GM21825 (cell line): Measurements from ENCODE around the gene RAD21L1.

Experiments
- ATAC-seq: cut with Tn5 transposase; IDR thresholded peaks from one replicate; pipeline ENCODE4 v1.9.1; 2021; ENCODE audit warnings: mild to moderate bottlenecking, moderate library complexity; ENCODE audit not compliant: unreplicated experiment

The RAD21L1 gene

DNA sequence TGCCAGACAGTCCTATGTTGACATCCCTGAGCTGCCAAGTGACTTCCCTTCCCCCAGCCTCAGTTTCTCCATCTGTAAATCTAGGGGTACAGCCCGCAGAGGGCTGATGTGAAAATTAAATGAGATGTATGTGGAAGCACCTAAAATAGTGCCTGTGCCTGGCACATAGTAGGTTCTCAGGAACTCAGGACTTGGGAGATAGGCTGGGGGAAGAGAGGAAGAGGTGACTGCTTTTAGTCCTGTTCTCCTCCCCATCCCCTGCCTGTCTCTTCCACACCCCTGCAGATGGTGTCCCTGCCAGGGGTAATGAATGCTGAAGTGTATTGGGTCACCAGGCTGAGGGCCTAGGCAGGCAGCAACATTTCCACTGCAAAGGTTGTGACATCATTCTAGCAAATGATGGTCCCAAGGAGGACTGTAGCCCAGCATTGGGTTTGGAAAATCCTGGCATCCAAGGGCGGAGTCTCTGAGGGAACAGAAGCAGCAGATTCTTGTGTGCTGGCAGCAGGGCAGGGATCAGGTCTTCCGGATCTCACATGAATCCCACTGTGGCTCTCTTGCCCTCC lies 42.0 kb downstream of the RAD21L1 start:
- ATAC-seq: no peak

DNA sequence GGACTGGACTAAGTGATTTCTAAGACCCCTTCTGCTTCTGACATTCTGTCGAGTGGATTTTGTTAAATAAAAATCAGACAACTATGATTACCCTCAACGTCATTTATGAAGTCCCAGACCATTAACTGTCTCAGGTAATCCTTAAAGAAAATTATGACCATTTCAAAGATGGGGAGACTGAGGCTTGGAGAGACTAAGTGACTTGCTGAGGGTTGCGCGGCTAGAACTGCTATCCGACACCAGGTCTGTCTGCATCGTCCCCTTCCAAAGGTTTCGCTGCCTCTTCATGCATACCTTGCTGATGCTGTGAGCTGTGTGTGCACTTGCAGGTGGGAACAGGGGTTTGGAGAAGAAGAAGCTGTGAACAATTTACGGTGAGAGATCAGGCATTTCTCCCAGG lies 43.4 kb downstream of the RAD21L1 start:
- ATAC-seq: no peak

DNA sequence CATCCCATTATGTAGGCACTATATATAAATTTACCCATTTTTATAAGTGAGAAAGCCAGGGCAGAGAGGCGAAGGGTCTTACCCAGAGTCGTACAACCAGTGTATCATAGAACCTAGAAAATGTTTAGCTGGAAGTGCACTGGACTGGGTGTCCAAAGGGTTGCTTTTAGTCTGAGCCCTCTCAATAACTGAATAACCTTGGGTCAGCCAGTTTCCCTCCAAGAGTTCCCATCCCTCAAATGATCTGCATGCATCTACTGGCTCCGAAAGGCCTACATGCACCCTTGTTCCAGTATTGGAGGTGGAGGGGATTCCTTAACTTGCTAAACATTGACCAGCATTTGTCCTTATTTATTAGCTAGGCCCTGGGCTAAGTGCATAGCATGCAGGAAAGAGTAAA lies 44.0 kb downstream of the RAD21L1 start:
- no peak for ATAC-seq

DNA sequence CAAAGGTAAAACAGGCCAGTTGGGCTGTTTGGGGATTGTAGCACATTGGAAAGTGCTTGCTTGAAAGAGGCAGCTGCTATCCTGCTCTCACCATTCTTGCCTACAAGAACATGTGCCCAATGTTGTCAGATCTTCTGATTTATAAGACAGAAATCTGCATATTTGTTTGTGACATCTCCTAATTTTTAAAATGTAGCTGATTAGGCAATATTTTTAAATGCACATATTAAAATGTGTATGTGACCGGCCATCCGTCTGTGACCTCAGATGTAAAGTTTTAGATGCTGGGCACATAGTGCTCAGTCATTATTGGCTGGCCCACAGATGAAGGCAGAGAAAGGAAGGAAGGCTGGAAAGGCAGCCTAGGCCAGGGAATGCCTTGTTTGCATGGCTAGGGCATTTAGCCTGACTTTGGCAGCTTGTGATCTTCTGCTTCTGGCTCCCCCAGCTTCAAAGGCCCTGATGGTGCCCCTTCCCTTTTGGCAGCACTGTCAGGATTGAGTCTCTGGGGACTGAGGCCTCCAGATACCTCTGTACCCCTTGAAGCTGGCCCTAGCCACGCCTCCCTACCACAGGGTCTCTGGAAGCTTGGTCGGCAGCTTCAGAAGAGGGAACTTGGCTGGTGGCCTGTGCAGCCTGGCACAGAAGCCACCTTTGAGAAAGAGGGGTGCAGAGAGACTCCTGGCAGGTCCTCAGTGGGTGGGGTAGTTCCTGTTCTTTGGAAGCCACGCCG lies 46.7 kb downstream of the RAD21L1 start:
- no peak for ATAC-seq

DNA sequence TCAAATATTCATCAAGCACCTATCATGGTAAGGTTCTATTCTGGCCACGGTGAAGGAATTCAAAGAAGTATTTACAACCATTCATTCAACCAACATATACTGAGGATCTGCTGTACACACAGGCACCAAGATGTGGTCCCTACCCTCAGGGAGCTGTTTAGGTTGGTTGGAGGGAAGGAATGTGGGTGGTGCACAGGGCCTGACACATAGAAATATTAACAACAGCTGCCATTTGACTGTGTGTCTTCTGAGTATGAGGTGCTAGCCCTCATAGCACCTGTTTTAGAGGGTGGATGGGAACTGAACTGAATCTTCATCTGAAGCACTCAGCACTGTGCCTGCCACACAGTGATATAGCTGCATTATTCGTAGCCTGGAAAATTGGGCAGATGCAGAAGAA lies 47.5 kb downstream of the RAD21L1 start:
- no peak for ATAC-seq

DNA sequence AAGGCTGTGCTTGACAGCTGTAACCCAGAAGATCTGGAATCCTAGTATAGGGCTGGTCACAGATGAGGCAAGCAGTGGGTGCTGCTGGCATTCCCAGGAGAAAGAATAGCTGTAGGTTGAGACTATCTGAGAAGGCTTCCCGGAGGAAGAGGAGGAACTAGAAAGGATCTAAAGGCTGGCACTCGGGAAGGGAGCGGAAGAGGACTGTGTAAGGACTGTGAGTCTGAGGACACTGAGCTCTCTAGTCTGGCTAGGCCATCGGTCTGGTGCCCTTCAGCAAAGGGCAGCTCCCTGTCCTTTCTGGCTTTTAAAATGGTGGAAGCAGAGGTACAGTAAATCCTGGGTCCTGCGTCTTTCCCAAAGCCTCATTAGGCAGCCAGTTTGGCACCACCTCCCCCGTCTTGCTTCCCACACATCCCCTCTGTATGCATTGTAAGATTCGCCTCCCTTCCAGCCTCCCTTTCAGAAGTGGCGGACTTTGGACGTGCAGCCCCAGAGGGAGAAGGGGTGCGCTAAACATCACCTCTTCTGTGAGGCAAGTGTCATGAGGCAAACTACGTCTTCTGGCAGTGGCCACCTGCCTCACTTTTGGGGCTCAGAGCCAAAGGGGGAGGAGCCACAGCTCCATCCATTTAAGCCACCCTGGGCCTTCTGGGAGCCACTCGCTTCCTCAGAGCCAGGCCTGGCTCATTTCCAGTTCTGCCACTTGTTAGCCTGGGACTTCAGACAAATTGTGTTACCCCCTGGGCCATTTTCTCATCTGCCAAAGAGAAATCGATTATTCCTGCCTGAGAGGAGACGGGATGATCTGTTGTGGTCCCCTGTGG lies 48.9 kb downstream of the RAD21L1 start:
- no peak for ATAC-seq

DNA sequence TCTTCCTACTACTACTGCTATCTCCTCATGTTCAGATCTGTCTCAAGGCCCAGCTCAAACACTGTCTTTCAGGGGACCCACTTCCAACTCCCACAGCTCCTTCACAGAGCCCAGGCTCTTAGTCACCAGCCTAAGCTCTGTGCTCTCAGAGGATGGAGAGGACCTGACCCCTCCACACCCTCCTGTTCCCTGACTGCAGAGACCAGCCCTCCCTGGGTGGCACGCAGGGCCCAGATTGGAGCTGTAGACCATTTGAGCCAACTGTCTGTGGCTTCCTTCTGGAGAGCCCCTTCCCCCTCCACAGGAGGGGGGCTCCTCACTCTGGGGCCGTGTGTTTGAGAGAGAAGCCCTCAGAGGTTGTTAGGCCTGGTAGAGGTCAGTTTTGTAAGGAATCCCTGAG lies 50.1 kb downstream of the RAD21L1 start:
- ATAC-seq: no peak

DNA sequence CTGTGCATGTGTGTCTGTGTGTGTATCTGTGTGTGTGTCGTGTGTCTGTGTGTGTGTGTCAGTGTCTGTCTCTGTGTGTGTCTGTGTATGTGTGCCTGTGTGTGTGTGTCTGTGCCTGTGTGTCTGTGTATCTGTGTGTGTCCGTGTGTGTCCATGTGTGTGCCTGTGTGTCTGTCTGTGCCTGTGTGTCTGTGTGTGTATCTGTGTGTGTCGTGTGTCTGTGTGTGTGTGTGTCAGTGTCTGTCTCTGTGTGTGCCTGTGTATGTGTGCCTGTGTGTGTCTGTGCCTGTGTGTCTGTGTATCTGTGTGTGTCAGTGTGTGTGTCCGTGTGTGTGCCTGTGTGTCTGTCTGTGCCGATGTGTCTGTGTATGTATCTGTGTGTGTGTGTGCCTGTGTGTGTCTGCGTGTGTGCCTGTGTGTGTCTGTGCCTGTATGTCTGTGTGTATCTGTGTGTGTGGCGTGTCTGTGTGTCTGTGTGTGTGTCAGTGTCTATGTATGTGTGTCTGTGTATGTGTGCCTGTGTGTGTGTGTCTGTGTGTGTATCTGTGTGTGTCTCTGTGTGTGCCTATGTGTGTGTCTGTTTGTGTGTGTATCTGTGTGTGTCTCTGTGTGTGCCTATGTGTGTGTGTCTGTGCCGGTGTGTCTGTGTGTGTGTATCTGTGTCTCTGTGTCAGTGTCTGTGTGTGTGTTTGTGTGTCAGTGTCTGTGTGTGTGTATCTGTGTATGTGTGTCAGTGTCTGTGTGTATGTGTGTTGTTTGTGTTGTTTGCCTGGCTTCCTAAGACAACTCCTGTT lies 51.9 kb downstream of the RAD21L1 start:
- no peak for ATAC-seq

DNA sequence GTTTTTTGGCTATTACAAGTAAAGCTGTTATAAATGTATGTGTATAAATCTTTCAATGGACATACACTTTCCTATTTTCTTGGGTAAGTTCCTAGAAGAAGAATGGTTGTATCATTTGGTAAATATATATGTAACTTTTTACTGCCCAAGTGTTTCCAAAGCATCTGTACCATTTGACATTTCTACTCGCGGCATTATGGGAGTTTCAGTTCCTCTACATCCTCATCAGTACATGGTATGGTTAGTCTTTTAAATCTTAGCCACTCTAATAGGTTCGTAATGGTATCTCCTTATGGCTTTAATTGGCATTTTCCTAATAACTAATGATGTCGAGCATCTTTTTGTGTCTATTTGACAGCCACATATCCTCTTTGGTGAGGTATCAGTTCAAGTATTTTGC lies 53.1 kb downstream of the RAD21L1 start:
- ATAC-seq: no peak

DNA sequence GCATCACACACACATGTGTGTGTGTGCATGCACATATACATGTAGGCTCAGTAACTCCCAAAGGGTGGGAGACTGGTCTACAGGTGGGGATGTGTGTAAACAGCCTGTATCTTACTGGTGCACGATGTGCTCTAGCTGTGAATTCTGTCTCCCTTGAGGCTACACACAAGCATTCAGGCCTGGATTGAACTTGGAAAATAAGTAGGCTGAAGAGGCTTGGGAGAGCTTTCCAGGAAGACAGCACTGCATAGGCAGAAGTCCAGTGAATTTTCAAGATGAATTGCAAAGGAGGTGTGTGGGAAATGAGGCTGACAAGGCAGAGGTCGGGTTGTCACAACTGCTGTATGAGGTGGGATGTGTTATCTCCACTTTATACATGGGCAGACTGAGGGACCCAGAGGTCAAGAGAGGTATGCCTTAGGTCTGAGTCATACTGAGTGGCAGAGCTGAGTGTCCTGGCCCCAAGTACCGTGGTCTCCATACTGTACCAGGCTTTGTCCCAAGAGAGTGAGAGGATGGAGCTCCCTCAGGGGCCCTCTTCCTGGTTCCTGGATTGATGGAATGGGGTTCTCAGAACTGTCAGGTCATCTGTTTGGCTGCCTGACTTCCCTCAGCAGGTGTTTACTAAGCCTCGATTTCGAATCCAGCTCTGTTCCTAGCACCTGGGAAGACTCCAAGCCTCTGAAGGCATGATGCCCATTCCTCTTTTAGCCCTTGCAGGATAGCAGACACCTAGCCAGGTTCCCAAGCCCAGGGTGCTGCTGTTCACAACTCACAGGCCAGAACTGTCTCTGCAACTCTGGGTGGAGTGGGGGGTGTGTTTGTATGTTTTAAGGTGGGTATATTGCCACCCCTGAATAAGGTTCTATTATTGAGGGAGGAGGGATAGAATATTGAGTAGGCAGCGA lies 54.6 kb downstream of the RAD21L1 start:
- ATAC-seq: no peak

DNA sequence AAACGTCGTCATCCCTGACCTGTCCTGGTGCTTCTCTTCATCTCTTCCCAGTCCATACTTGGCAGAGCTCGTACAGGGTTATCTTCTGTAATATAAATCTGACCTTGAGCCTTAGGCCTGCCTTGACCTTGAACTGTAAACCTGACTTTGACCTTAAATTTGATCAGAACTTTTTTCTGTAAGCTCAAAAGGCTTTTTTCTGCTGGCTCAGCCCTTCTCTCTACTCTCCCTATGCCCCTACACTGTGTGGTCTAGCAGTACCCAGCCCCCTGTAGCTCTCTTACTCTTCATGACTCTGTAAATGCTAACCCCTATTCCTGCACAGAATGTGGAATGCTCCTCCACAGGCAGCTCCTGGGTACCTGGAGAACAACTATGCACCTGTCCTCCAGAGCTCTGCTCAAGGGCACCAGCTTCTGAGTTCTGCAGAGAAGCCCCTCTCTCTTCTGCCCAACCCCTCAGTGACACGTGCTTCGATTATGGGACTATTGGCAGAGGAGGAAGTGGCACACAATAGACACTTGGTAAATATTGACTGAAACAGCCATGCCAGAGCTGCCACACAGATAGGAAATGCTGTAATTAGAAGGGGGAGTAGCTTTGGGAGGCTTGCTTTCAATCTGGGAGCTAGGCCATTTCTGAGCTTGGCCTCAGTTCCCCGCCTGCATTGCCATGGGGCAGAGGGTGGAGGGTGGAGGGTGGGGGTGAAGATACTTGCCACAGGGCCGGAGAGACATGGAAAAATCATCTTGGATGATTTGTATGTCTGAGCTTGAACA lies 55.6 kb downstream of the RAD21L1 start:
- ATAC-seq: no peak

DNA sequence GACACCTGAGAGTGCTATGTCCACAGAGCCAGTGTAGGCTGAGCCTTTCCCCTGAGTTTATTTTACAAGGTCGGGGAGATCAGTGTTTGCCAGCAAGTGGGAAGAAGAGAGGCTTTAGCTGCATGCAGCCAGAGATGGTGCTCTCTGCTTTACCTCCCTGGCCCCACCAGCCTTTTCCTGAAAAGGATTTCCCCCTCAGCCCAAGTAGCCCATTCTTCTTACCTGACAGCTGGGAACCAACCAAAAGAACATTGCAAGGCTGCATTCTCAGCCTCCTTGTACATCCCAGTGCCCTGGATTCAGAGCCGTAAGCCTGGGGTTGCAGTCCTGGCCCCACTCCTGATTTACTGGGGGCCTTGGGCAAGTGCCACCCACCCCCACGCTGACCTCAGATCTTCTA lies 57.1 kb downstream of the RAD21L1 start:
- no peak for ATAC-seq

DNA sequence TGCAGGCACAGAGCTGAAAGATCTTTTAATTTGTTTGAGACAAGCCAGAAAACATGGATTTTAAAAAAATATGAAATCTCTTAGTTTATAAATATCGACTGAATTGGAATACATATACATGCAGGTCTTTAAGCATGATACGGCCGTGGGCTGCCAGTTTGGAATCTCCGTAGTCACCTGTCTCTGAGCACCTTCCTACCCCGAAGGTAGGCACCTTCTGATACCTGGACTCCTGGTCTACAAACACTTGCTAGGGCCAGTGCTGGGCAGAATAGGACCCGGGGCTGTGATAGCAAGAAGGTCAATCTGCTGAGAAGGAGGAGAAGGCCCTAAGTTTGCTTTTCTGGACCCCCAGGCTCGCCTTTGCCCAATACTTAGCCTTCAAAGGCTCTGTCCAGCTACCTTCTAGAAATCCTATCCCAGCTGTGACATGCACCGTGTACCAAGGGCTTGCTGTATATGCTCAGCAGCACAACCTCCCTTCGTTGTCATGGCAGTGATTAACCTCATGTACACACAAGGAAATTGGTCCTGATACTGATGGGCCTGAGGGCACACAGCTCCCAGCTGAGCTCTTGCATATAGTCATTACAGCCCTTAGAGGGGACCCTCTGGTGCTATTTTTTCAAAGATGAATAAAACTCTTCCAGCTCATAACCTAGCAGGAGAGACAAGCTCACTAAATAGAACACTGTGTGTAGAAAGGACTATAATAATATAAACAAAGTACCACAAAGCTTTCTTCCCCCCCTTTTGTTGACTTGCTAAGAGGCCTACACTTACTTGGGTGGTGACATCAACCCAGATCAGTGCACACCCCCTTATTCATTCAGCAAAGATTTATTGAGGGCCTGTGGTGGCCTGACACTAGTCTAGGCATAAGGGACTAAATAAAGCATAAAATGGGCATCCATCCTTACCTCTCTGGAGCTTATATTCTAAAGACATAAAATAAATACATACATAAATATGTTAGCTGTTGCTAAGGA lies 58.0 kb downstream of the RAD21L1 start:
- ATAC-seq: no peak

DNA sequence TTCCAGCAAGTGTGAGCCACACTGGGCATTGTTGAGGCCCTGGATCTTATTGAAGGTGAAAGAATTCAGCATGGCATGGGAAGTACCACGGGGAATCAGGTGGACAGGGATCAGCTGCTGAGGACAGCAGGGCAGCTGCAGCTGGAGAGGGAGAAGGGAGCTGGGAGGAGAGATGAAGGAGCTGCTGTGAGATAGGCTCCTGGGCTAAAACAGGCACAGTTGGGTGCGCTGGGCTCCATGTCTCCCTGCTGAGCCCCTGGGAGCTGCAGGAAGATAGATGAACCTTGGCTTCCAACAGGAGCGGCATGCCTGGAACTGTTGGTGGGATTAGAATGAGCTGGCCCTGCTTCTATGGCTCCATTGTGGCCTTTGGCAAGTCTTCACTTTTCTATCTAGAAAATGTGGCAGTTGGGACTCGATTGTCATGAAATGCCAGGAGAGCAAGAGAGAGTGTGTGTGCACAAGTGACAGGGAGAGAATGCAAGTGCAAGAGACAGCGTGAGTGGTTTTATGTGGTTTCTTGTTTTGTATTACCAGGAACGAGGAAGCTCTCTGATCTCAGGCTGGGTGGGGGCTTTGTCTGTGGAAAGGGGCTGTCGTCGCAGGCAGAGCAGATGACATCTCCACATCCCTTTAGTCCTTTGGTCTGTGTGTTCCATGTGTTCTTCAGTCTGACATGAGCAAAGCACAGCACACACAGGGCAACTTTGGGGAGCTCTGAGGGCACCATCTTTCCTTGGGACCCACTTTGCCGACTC lies 60.6 kb downstream of the RAD21L1 start:
- ATAC-seq: no peak

DNA sequence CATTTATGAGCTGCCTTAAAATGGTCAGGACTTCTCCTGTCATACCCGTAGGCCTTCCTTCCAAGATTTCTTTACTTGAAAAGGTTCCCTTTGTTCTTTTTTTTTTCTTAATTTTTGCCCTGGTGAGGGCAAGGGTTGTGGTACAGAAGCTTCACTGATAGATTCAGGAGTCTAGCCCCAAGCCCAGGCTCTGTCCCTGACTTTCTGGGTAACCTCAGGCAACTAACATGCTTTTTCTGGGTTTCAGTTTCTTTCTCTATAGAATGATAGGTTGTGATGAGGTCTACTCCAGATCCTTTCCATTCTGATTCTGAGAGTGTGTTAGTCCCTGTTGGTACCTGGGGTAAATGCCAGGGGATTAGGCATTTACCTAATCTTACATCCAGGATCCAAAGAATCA lies 61.5 kb downstream of the RAD21L1 start:
- ATAC-seq: no peak

DNA sequence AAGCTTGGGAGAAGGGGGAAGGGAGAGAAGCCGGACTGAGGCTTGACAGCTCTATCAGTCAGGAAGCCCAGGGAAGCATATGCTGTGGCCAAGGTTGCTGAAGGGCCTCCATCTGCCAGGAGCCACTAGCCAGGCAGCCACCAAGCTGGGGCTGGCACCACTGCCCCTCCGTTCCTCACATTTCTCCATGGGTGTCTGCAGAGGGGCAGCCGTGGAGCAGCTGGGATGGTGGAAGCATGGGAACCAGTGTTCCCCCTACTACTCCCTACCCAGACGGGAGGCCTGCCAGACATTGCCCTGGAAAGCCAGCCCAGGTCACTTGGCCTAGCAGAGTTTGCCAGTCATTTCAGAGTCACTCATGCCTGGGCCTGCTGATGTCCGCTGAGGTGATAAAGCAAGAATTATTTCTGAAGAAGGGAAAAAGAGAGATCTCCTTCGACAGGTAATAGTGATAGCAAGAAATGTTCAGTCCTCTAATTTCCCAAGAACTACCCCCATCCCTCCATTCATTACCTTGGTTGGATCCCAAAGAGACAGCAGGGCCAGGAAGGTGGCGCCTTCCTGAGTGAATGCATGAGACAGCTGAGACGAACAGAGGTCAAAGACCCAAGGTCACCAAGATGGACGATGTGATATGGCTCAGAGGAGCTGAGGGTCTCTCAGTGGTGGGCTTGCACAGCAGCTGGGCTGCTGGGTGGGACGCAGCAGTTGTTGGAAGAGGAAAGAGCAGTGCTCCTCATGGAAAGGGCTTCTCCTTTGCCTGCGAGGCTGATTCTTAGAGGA lies 62.1 kb downstream of the RAD21L1 start:
- ATAC-seq: no peak
